B cell (primary cell): ENCODE data around the gene NPC1. TPM values are rescaled to one million over a fixed set of nuclear protein-coding genes. Genes with fewer than 3 reads are reported as not detected.

ENCODE experiments used
- ATAC-seq: fragments of 200-7000 bp; cut with Tn5 transposase; one replicate; pipeline ENCODE4 v1.10.0; 2021; ENCODE audit warnings: low read depth, mild to moderate bottlenecking, moderate number of reproducible peaks, moderate library complexity
- CTCF ChIA-PET: fragments of 350-600 bp; sonication (Branson Sonifier 250); formaldehyde crosslinking; loops from one replicate; lab custom pipeline; 2021; ENCODE audit warnings: antibody characterized with exemption, inconsistent platforms; lab: Charles Lee
- POLR2A ChIA-PET: fragments of 350-600 bp; sonication (Branson Sonifier 250); formaldehyde crosslinking; loops from one replicate; lab custom pipeline; 2021; ENCODE audit warnings: antibody characterized with exemption; lab: Charles Lee
- DNase-seq: peaks from one replicate; pipeline ENCODE4 v3.0.0; 2013
- H2AFZ ChIP-seq: 2 replicates; pipeline ENCODE4 v1.6.1; 2012; ENCODE audit warnings: mild to moderate bottlenecking, low read depth, low read length; ENCODE audit not compliant: insufficient read depth, poor library complexity, severe bottlenecking
- H3K27ac ChIP-seq, 2 donors: 1 replicate in 1 of 2; 2 replicates in 1 of 2; pipeline ENCODE4 v1.5.1; 2012 to 2013; ENCODE audit warnings: low read length in 2 of 2, mild to moderate bottlenecking in 2 of 2, moderate library complexity in 1 of 2
- H3K27me3 ChIP-seq, 4 experiments: fragments of 200-600 bp in 1 of 4; sonication (generic) in 1 of 4; replicated peaks in 1 of 4; 1 replicate in 2 of 4; 2 replicates in 2 of 4; pipeline versions ENCODE4 v1.6.1 to v1.7.0; 2013 to 2016; ENCODE audit warnings: low read length in 3 of 4, mild to moderate bottlenecking in 2 of 4, mixed read lengths in 1 of 4, moderate library complexity in 1 of 4; ENCODE audit not compliant: insufficient read depth in 4 of 4, control insufficient read depth in 3 of 4; ENCODE audit errors: control extremely low read depth in 1 of 4
- H3K36me3 ChIP-seq, 2 experiments: replicated peaks in 1 of 2; 1 replicate in 1 of 2; 2 replicates in 1 of 2; pipeline versions ENCODE4 v1.6.1 to v1.7.1; 2013; ENCODE audit warnings: low read length in 1 of 2; ENCODE audit not compliant: insufficient read depth in 2 of 2, control insufficient read depth in 1 of 2; ENCODE audit errors: control extremely low read depth in 1 of 2, extremely low read depth in 1 of 2
- H3K4me1 ChIP-seq, 2 donors: fragments of 200-600 bp in 1 of 2; sonication (generic) in 1 of 2; 1 replicate in 1 of 2; 2 replicates in 1 of 2; pipeline versions ENCODE4 v1.5.1 to v1.6.1; 2013 to 2017; ENCODE audit warnings: low read length in 2 of 2; ENCODE audit not compliant: control insufficient read depth in 2 of 2, insufficient read depth in 2 of 2
- H3K4me2 ChIP-seq: replicated peaks from 2 replicates; pipeline ENCODE3; 2012; ENCODE audit warnings: mild to moderate bottlenecking, low read depth, low read length; ENCODE audit not compliant: poor library complexity, severe bottlenecking
- H3K4me3 ChIP-seq, 5 experiments: fragments of 200-600 bp in 1 of 5; sonication (generic) in 1 of 5; 1 replicate in 3 of 5; 2 replicates in 2 of 5; pipeline versions ENCODE4 v1.5.1 to v1.7.0; 2011 to 2016; ENCODE audit warnings: low read length in 4 of 5, mild to moderate bottlenecking in 4 of 5, low read depth in 2 of 5, control low read depth in 1 of 5, moderate library complexity in 1 of 5; ENCODE audit not compliant: insufficient read depth in 1 of 5; ENCODE audit errors: control extremely low read depth in 1 of 5, extremely low read depth in 1 of 5
- H3K79me2 ChIP-seq: fragments of 200-600 bp; sonication (generic); one replicate; pipeline ENCODE4 v1.6.0; 2016; ENCODE audit warnings: low read length; ENCODE audit not compliant: control insufficient read depth, insufficient read depth
- H3K9ac ChIP-seq: fragments of 200-600 bp; sonication (generic); 2 replicates; pipeline ENCODE4 v1.6.1; 2017; ENCODE audit warnings: mild to moderate bottlenecking, low read length, moderate library complexity
- H3K9me3 ChIP-seq, 3 donors: one replicate each; pipeline versions ENCODE4 v1.6.1 to v1.7.1; 2013; ENCODE audit warnings: low read length in 2 of 3; ENCODE audit not compliant: control insufficient read depth in 2 of 3, insufficient read depth in 1 of 3; ENCODE audit errors: control extremely low read depth in 1 of 3
- H4K20me1 ChIP-seq: 2 replicates; pipeline ENCODE4 v1.6.0; 2012; ENCODE audit warnings: mild to moderate bottlenecking, low read length; ENCODE audit not compliant: insufficient read depth, control insufficient read depth, poor library complexity, severe bottlenecking
- H3K27ac Mint-ChIP-seq: one replicate; pipeline ENCODE4 v1.8.0; 2021; ENCODE audit warnings: mixed read lengths
- H3K27me3 Mint-ChIP-seq: one replicate; pipeline ENCODE4 v1.8.0; 2021; ENCODE audit warnings: mixed read lengths
- H3K4me1 Mint-ChIP-seq: one replicate; pipeline ENCODE4 v1.8.0; 2021; ENCODE audit warnings: mixed read lengths
- H3K4me3 Mint-ChIP-seq: one replicate; pipeline ENCODE4 v1.8.0; 2021; ENCODE audit warnings: mixed read lengths
- H3K9me3 Mint-ChIP-seq: one replicate; pipeline ENCODE4 v1.8.0; 2022; ENCODE audit warnings: mixed read lengths; ENCODE audit not compliant: insufficient read depth
- CTCF ChIP-seq: fragments of 200-600 bp; IDR thresholded peaks from one replicate; pipeline ENCODE4 v1.8.0; 2022; ENCODE audit warnings: antibody characterized with exemption, mild to moderate bottlenecking
- EZH2 ChIP-seq: IDR thresholded peaks from 2 replicates; pipeline ENCODE4 v1.6.1; 2012; ENCODE audit warnings: borderline replicate concordance, low read depth, mild to moderate bottlenecking, moderate library complexity, low read length; ENCODE audit not compliant: insufficient read depth, poor library complexity, severe bottlenecking
- WGBS: methylation state at CpG from one replicate; pipeline ENCODE4 v1.1.5; 2013; ENCODE audit warnings: missing lambda C conversion rate; ENCODE audit not compliant: insufficient coverage; 5-methylcytosine and 5-hydroxymethylcytosine counted together
- intact Hi-C: fragments of 100-400 bp; cut with micrococcal nuclease; formaldehyde crosslinking; loops from one replicate; pipeline ENCODE4 v1.10.0; 2022
- polyA plus RNA-seq: library from polyadenylated mRNA; depleted of rRNA; stranded (reverse); fragments of >200 nt; gene quantifications from 2 replicates; pipeline ENCODE4 v1.2.3, GENCODE V29; 2012
- total RNA-seq, 2 donors: library from RNA; stranded (reverse); fragments of 120-200 nt in 1 of 2; gene quantifications; 1 replicate in 1 of 2; 2 replicates in 1 of 2; pipeline versions ENCODE4 v1.2.3 to v1.2.4, GENCODE V29; 2013 to 2022

NPC1 gene
- total and polyA plus RNA-seq, 2 donors (not counting 1 experiment from before 2014, with no cell fraction given), result 17.5 to 44.4 TPM

GRCh38 chr18:23614891-23615290, 28.6 kb upstream of the NPC1 start:
- H3K4me3 Mint-ChIP-seq, result no peak overlapping the region
- H3K27me3 Mint-ChIP-seq, result peaks cover 19% of the 10 kb centered on the region
- POLR2A ChIA-PET, result no interaction called here
- 75% methylated on average over 1 of the region's 3 CpGs for WGBS
- Histone ChIP-seq H3K4me3 (no peak overlapping the region), H3K36me3 (no peaks in the 10 kb centered on the region), H3K27ac (no peak overlapping the region), H4K20me1 (no peaks in the 10 kb centered on the region), H3K4me1 (peaks cover 12 to 13% of the 10 kb centered on the region in 2 donors), H3K9ac (no peak overlapping the region), H3K79me2 (no peaks in the 10 kb centered on the region), H2AFZ (no peak overlapping the region), H3K9me3 (no peaks in the 10 kb centered on the region), H3K27me3 (peaks cover 0 to 18% (median 15%) of the 10 kb centered on the region in 4 experiments), H3K4me2 (no peak overlapping the region)
- H3K9me3 Mint-ChIP-seq, result no peaks in the 10 kb centered on the region
- no peak overlapping the region for H3K27ac Mint-ChIP-seq
- CTCF ChIA-PET, result interaction anchor here (0.9 to 2.2 kb wide), 2 partner anchors 12 to 304 kb away, joined by 6 read pairs; no protein-coding TSS in a partner anchor
- ATAC-seq, result no peak
- peaks cover 14% of the 10 kb centered on the region for H3K4me1 Mint-ChIP-seq
- no peak for DNase-seq
- no peak for TF ChIP-seq EZH2
- TF ChIP-seq CTCF, result no peak
- intact Hi-C loops, result no loop called here

GRCh38 chr18:23614413-23614812, 28.1 kb upstream of the NPC1 start:
- Mint-ChIP-seq H3K27me3 (peaks cover 16% of the 10 kb centered on the region), H3K4me3 (no peak overlapping the region)
- POLR2A ChIA-PET, result no interaction called here

More at GRCh38 chr18:23614413-23614812, 28.1 kb upstream of the NPC1 start:
- peaks cover 0 to 13% (median 11%) of the 10 kb centered on the region in 4 experiments for H3K27me3 ChIP-seq
- Mint-ChIP-seq H3K9me3 (no peaks in the 10 kb centered on the region), H3K4me1 (peaks cover 10% of the 10 kb centered on the region), H3K27ac (no peak overlapping the region)
- no peak overlapping the region for H3K27ac ChIP-seq
- CTCF ChIA-PET, result interaction anchor here (0.9 to 2.2 kb wide), 3 partner anchors 12 to 304 kb away, joined by 3 to 6 read pairs (median 6); no protein-coding TSS in a partner anchor
- no peak overlapping the region for H3K4me3 ChIP-seq
- TF ChIP-seq CTCF (no peak), EZH2 (no peak)
- intact Hi-C loops, result no loop called here
- no peak overlapping the region for H2AFZ ChIP-seq
- H3K4me1 ChIP-seq, result peaks cover 7 to 8% of the 10 kb centered on the region in 2 donors
- H3K79me2 ChIP-seq, result no peaks in the 10 kb centered on the region
- H3K36me3 ChIP-seq, result no peaks in the 10 kb centered on the region
- no CpG with 5 or more reads among the region's 2 CpGs for WGBS
- no peaks in the 10 kb centered on the region for H3K9me3 ChIP-seq
- no peak overlapping the region for H3K9ac ChIP-seq
- ATAC-seq (no peak), DNase-seq (no peak)
- H3K4me2 ChIP-seq, result no peak overlapping the region
- no peaks in the 10 kb centered on the region for H4K20me1 ChIP-seq
